ENCODE data around the gene BAD. TPM values are rescaled to one million over a fixed set of nuclear protein-coding genes. Genes with fewer than 3 reads are reported as not detected.
A peak's percentile ranks its signal among the peaks of the same experiment; 100 is the strongest.

BAD gene
- total and polyA plus RNA-seq, 2 experiments from 2014 or later: 52.0 to 122 TPM

- H3K4me1 ChIP-seq (ENCODE audit: insufficient read depth): peaks cover 8% of the 10 kb centered on the region
- DNase-seq (ENCODE audit: low spot score): peak; percentile 82
- H3K4me2 ChIP-seq: peak overlapping the region; percentile 97
- H3K9me3 ChIP-seq (ENCODE audit: low read depth): no peaks in the 10 kb centered on the region
- peaks cover 24% of the 10 kb centered on the region for H3K79me2 ChIP-seq
- no peak for TF ChIP-seq CTCF (IDR thresholded peaks at IDR 0.05; ENCODE audit: poor library complexity)
- no peak for TF ChIP-seq EZH2phosphoT487 (IDR thresholded peaks at IDR 0.05; ENCODE audit: low read depth, severe bottlenecking, unreplicated experiment)
- TF ChIP-seq EZH2 (IDR thresholded peaks at IDR 0.05; ENCODE audit: borderline replicate concordance): no peak
- WGBS (ENCODE audit: low lambda C conversion rate, missing lambda C conversion rate): 7% methylated on average over 28 of the region's 80 CpGs
- H4K20me1 ChIP-seq (ENCODE audit: insufficient read depth, poor library complexity, severe bottlenecking): peaks cover 10% of the 10 kb centered on the region
- H3K27ac ChIP-seq: peak overlapping the region; percentile 76
- H3K9me2 ChIP-seq (replicated peaks; ENCODE audit: insufficient read depth): no peaks in the 10 kb centered on the region
- H3K4me3 ChIP-seq: peak overlapping the region; percentile 87
- H3K36me3 ChIP-seq (replicated peaks; ENCODE audit: insufficient read depth, low read depth): no peaks in the 10 kb centered on the region
- H3K27me3 ChIP-seq: no peaks in the 10 kb centered on the region
- H2AFZ ChIP-seq: no peak overlapping the region
Measured at GRCh38 chr11:64234647-64235379, 49.7 kb downstream of the BAD start.

- H3K27me3 ChIP-seq: no peaks in the 10 kb centered on the region
- H3K9me2 ChIP-seq (replicated peaks; ENCODE audit: insufficient read depth): no peaks in the 10 kb centered on the region
- TF ChIP-seq EZH2 (IDR thresholded peaks at IDR 0.05; ENCODE audit: borderline replicate concordance) (no peak), EZH2phosphoT487 (IDR thresholded peaks at IDR 0.05; ENCODE audit: low read depth, severe bottlenecking, unreplicated experiment) (no peak), CTCF (IDR thresholded peaks at IDR 0.05; ENCODE audit: poor library complexity) (no peak)
- peak within 1 kb of the TSS; percentile 87 for H3K4me3 ChIP-seq
- H3K9me3 ChIP-seq (ENCODE audit: low read depth): no peaks in the 10 kb centered on the region
- peak; percentile 86 for DNase-seq (ENCODE audit: low spot score)
- H3K36me3 ChIP-seq (replicated peaks; ENCODE audit: insufficient read depth, low read depth): no peaks in the 10 kb centered on the region
- peak within 1 kb of the TSS; percentile 43 for H2AFZ ChIP-seq
- H3K27ac ChIP-seq: peak within 1 kb of the TSS; percentile 76
- H3K4me1 ChIP-seq (ENCODE audit: insufficient read depth): peaks cover 8% of the 10 kb centered on the region
- H3K4me2 ChIP-seq: peak within 1 kb of the TSS; percentile 97
- peaks cover 24% of the 10 kb centered on the region for H3K79me2 ChIP-seq
- peaks cover 10% of the 10 kb centered on the region for H4K20me1 ChIP-seq (ENCODE audit: insufficient read depth, poor library complexity, severe bottlenecking)
- WGBS (ENCODE audit: low lambda C conversion rate, missing lambda C conversion rate): 4% methylated on average over 22 of the region's 62 CpGs
Measured at GRCh38 chr11:64233913-64234586, 50.4 kb downstream of the BAD start, which contains the start of gene VEGFB. TSS of gene VEGFB (plus strand) at chr11:64234584. CDS start at chr11:64234834, 250 bp downstream.

- Histone ChIP-seq H3K36me3 (replicated peaks; ENCODE audit: insufficient read depth, low read depth) (no peaks in the 10 kb centered on the region), H3K9me3 (ENCODE audit: low read depth) (no peaks in the 10 kb centered on the region), H3K27ac (no peak overlapping the region), H3K9me2 (replicated peaks; ENCODE audit: insufficient read depth) (no peaks in the 10 kb centered on the region), H2AFZ (no peak overlapping the region), H3K79me2 (peaks cover 27% of the 10 kb centered on the region), H3K27me3 (no peaks in the 10 kb centered on the region), H4K20me1 (ENCODE audit: insufficient read depth, poor library complexity, severe bottlenecking) (peaks cover 10% of the 10 kb centered on the region), H3K4me2 (peak overlapping the region; percentile 89), H3K4me1 (ENCODE audit: insufficient read depth) (peaks cover 8% of the 10 kb centered on the region), H3K4me3 (no peak overlapping the region)
- DNase-seq (ENCODE audit: low spot score): no peak
- 94% methylated on average over 8 of the region's 8 CpGs for WGBS (ENCODE audit: low lambda C conversion rate, missing lambda C conversion rate)
- no peak for TF ChIP-seq EZH2phosphoT487 (IDR thresholded peaks at IDR 0.05; ENCODE audit: low read depth, severe bottlenecking, unreplicated experiment)
- no peak for TF ChIP-seq CTCF (IDR thresholded peaks at IDR 0.05; ENCODE audit: poor library complexity)
- TF ChIP-seq EZH2 (IDR thresholded peaks at IDR 0.05; ENCODE audit: borderline replicate concordance): no peak
Measured at GRCh38 chr11:64232967-64233315, 51.5 kb downstream of the BAD start.

All from hepatocyte (in vitro differentiated cells).